Measurements from ENCODE around the gene IL2RA.
A peak's percentile ranks its signal among the peaks of the same experiment; 100 is the strongest.

Gene IL2RA

DNA sequence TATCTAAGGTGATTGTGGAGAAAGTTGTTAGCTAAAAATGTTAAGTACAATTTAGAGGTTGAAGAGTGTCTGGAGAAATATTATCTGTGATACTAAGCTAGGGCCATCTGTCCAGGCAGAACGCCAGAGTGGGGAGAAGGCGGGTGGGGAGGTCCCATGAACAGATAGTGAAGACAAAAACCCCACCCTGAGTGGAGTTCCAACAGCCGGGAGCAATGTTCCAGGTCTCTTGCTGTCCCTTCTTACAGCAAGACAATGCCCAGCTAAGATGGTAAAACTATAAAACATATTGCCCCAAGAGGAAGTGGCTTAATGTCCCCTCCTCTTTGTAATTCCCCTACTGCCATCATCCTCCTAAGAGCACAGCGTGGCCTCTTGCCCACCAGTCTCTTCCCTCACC, 74.4 kb downstream of the IL2RA start:
- no peaks in the 10 kb centered on the region for H3K9me2 ChIP-seq (ENCODE audit: low read depth, low read length)
- H3F3A ChIP-seq (ENCODE audit: insufficient read depth, low read length) = no peaks in the 10 kb centered on the region
- H3K4me2 ChIP-seq (ENCODE audit: low read length) = no peak overlapping the region
- no peaks in the 10 kb centered on the region for H3K27me3 ChIP-seq (ENCODE audit: insufficient read depth, low read length)
- no peak for TF ChIP-seq EZH2 (IDR thresholded peaks at IDR 0.05; ENCODE audit: borderline replicate concordance, low read length)
- TF ChIP-seq, protein P1, sequence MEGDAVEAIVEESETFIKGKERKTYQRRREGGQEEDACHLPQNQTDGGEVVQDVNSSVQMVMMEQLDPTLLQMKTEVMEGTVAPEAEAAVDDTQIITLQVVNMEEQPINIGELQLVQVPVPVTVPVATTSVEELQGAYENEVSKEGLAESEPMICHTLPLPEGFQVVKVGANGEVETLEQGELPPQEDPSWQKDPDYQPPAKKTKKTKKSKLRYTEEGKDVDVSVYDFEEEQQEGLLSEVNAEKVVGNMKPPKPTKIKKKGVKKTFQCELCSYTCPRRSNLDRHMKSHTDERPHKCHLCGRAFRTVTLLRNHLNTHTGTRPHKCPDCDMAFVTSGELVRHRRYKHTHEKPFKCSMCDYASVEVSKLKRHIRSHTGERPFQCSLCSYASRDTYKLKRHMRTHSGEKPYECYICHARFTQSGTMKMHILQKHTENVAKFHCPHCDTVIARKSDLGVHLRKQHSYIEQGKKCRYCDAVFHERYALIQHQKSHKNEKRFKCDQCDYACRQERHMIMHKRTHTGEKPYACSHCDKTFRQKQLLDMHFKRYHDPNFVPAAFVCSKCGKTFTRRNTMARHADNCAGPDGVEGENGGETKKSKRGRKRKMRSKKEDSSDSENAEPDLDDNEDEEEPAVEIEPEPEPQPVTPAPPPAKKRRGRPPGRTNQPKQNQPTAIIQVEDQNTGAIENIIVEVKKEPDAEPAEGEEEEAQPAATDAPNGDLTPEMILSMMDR (IDR thresholded peaks at IDR 0.05; ENCODE audit: low read length) = no peak
- no peaks in the 10 kb centered on the region; the same call in 1 of the 2 replicates for H3K36me3 ChIP-seq (ENCODE audit: insufficient read depth, low read length)
- H3K9me3 ChIP-seq (ENCODE audit: low read length) = peaks cover 6% of the 10 kb centered on the region
- H4K20me1 ChIP-seq (ENCODE audit: insufficient read depth, low read length) = no peaks in the 10 kb centered on the region
- H2AFZ ChIP-seq (ENCODE audit: low read length) = peak overlapping the region; percentile 46
- H3K79me2 ChIP-seq (ENCODE audit: insufficient read depth, low read length) = no peaks in the 10 kb centered on the region
- H3K4me3 ChIP-seq (ENCODE audit: low read depth, low read length, poor library complexity, severe bottlenecking) = no peak overlapping the region
- no peak overlapping the region for H3K27ac ChIP-seq (ENCODE audit: low read depth, low read length, poor library complexity, severe bottlenecking)
- no peak overlapping the region for H3K9ac ChIP-seq (ENCODE audit: low read length)
- H3K4me1 ChIP-seq (ENCODE audit: insufficient read depth, low read length, severe bottlenecking) = peaks cover 9% of the 10 kb centered on the region

DNA sequence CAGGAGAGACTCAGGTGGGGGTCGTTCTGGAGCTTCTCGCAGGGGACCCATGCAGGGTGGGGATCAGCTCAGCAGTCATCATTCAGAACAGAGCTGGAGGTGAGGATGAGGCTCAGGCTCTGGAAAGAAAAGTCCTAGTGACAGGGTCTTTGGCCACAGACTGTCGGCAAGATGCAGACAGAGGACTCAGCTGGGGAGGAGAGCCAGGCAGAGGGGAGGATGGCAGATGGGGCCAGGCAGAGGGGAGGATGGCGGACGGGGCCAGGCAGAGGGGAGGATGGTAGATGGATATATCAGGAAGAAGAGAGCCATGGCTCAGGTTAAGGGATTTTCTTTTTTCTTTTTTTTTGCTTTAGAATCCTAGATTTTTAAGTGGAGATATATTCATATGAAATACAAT, 77.1 kb downstream of the IL2RA start:
- no peaks in the 10 kb centered on the region for H3K79me2 ChIP-seq (ENCODE audit: insufficient read depth, low read length)
- no peak for TF ChIP-seq EZH2 (IDR thresholded peaks at IDR 0.05; ENCODE audit: borderline replicate concordance, low read length)
- TF ChIP-seq, protein P1 (IDR thresholded peaks at IDR 0.05; ENCODE audit: low read length) = no peak
- no peaks in the 10 kb centered on the region for H3F3A ChIP-seq (ENCODE audit: insufficient read depth, low read length)
- no peaks in the 10 kb centered on the region for H3K9me2 ChIP-seq (ENCODE audit: low read depth, low read length)
- no peak overlapping the region for H3K9ac ChIP-seq (ENCODE audit: low read length)
- no peak overlapping the region for H3K27ac ChIP-seq (ENCODE audit: low read depth, low read length, poor library complexity, severe bottlenecking)
- H2AFZ ChIP-seq (ENCODE audit: low read length) = no peak overlapping the region
- no peaks in the 10 kb centered on the region for H3K9me3 ChIP-seq (ENCODE audit: low read length)
- H4K20me1 ChIP-seq (ENCODE audit: insufficient read depth, low read length) = no peaks in the 10 kb centered on the region
- H3K4me3 ChIP-seq (ENCODE audit: low read depth, low read length, poor library complexity, severe bottlenecking) = no peak overlapping the region
- H3K36me3 ChIP-seq (ENCODE audit: insufficient read depth, low read length) = no peaks in the 10 kb centered on the region
- no peak overlapping the region for H3K4me2 ChIP-seq (ENCODE audit: low read length)
- no peaks in the 10 kb centered on the region for H3K27me3 ChIP-seq (ENCODE audit: insufficient read depth, low read length)
- H3K4me1 ChIP-seq (ENCODE audit: insufficient read depth, low read length, severe bottlenecking) = peaks cover 9% of the 10 kb centered on the region

DNA sequence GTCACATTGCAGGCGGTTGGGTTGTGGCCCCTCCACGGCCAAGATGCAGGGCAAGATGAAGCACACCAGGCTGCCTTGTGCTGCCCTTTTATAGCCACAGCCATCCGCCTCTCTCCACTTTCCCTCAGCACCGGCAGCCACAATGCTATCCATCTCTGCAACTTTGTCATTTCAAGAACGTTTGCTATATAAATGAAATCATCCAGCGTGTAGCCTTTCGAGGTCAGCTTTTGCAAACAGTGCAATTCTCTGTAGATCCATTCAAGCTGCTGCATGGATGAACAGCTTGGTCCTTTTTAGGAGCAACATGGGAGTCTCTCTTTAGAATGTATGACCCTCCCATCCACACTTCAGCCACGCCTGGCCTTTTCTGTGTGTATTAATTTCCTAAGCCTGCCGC, 78.4 kb downstream of the IL2RA start:
- no peak overlapping the region for H3K4me3 ChIP-seq (ENCODE audit: low read depth, low read length, poor library complexity, severe bottlenecking)
- H3K4me1 ChIP-seq (ENCODE audit: insufficient read depth, low read length, severe bottlenecking) = peaks cover 9% of the 10 kb centered on the region
- H4K20me1 ChIP-seq (ENCODE audit: insufficient read depth, low read length) = no peaks in the 10 kb centered on the region
- no peaks in the 10 kb centered on the region for H3K27me3 ChIP-seq (ENCODE audit: insufficient read depth, low read length)
- H3K4me2 ChIP-seq (ENCODE audit: low read length) = no peak overlapping the region
- H3K27ac ChIP-seq (ENCODE audit: low read depth, low read length, poor library complexity, severe bottlenecking) = no peak overlapping the region
- no peaks in the 10 kb centered on the region for H3K9me2 ChIP-seq (ENCODE audit: low read depth, low read length)
- TF ChIP-seq, protein P1 (IDR thresholded peaks at IDR 0.05; ENCODE audit: low read length) = no peak
- no peak for TF ChIP-seq EZH2 (IDR thresholded peaks at IDR 0.05; ENCODE audit: borderline replicate concordance, low read length)
- H3K9me3 ChIP-seq (ENCODE audit: low read length) = no peaks in the 10 kb centered on the region
- H3K36me3 ChIP-seq (ENCODE audit: insufficient read depth, low read length) = no peaks in the 10 kb centered on the region
- H3K79me2 ChIP-seq (ENCODE audit: insufficient read depth, low read length) = no peaks in the 10 kb centered on the region
- H3K9ac ChIP-seq (ENCODE audit: low read length) = no peak overlapping the region
- H3F3A ChIP-seq (ENCODE audit: insufficient read depth, low read length) = no peaks in the 10 kb centered on the region
- H2AFZ ChIP-seq (ENCODE audit: low read length) = no peak overlapping the region
